Ishikawa (cell line): ENCODE data around the gene INPP4B.

Source experiments
- EP300 ChIP-seq: IDR thresholded peaks from 2 replicates; pipeline ENCODE4 v1.6.1; 2012; ENCODE audit warnings: borderline replicate concordance
- MAX ChIP-seq: IDR thresholded peaks from 2 replicates; pipeline ENCODE4 v1.6.1; 2012
- RAD21 ChIP-seq: IDR thresholded peaks from 2 replicates; pipeline ENCODE4 v1.6.1; 2012; ENCODE audit warnings: low read depth
- REST ChIP-seq: IDR thresholded peaks from 2 replicates; pipeline ENCODE4 v1.6.1; 2012; ENCODE audit warnings: low read depth, mild to moderate bottlenecking
- YY1 ChIP-seq: IDR thresholded peaks from 2 replicates; pipeline ENCODE4 v1.6.1; 2012; ENCODE audit warnings: low read depth

- no peak for TF ChIP-seq REST
- TF ChIP-seq EP300 = no peak
- no peak for TF ChIP-seq YY1
- no peak for TF ChIP-seq RAD21
- TF ChIP-seq MAX = no peak
These were observed 142.3 kb downstream of the INPP4B start for GRCh38 chr4:142703694-142704309.
